ENCODE results near the gene HS3ST4. TPM values are rescaled to one million over a fixed set of nuclear protein-coding genes. Genes with fewer than 3 reads are reported as not detected.

Gene HS3ST4
- total RNA-seq, 1 donor from 2014 or later, result not detected

- DNase-seq (ENCODE audit: low read depth), result no peak
- Histone ChIP-seq H3K27me3 (ENCODE audit: control insufficient read depth, insufficient read depth, low read length) (peaks cover 14% of the 10 kb centered on the region), H3K36me3 (ENCODE audit: control insufficient read depth, insufficient read depth, low read length) (no peaks in the 10 kb centered on the region), H3K4me3 (ENCODE audit: low read depth, low read length) (no peak overlapping the region)
- no peak for TF ChIP-seq CTCF (IDR thresholded peaks at IDR 0.05; ENCODE audit: insufficient read depth, low read length, severe bottlenecking)
- FAIRE-seq, result no peak
Observed at GRCh38 chr16:25689137-25689836, 2.5 kb upstream of the HS3ST4 start.

- H3K27me3 ChIP-seq (ENCODE audit: control insufficient read depth, insufficient read depth, low read length), result peaks cover 16% of the 10 kb centered on the region
- DNase-seq (ENCODE audit: low read depth), result no peak
- H3K36me3 ChIP-seq (ENCODE audit: control insufficient read depth, insufficient read depth, low read length), result no peaks in the 10 kb centered on the region
- no peak for FAIRE-seq
- TF ChIP-seq CTCF (IDR thresholded peaks at IDR 0.05; ENCODE audit: insufficient read depth, low read length, severe bottlenecking), result no peak
- H3K4me3 ChIP-seq (ENCODE audit: low read depth, low read length), result no peak overlapping the region
Observed at GRCh38 chr16:25690552-25691143, 1.1 kb upstream of the HS3ST4 start.

- no peak overlapping the region for H3K4me3 ChIP-seq (ENCODE audit: low read depth, low read length)
- no peak for TF ChIP-seq CTCF (IDR thresholded peaks at IDR 0.05; ENCODE audit: insufficient read depth, low read length, severe bottlenecking)
Observed at GRCh38 chr16:25692351-25692741, 587 bp downstream of the HS3ST4 start.

GRCh38 chr16:25692742-25693508 is 1.2 kb downstream of the HS3ST4 start:
- Histone ChIP-seq H3K27me3 (ENCODE audit: control insufficient read depth, insufficient read depth, low read length) (peaks cover 16% of the 10 kb centered on the region), H3K36me3 (ENCODE audit: control insufficient read depth, insufficient read depth, low read length) (no peaks in the 10 kb centered on the region), H3K4me3 (ENCODE audit: low read depth, low read length) (no peak overlapping the region)
- DNase-seq (ENCODE audit: low read depth) (no peak), FAIRE-seq (no peak)
- no peak for TF ChIP-seq CTCF (IDR thresholded peaks at IDR 0.05; ENCODE audit: insufficient read depth, low read length, severe bottlenecking)

More at GRCh38 chr16:25692351-25692741, 587 bp downstream of the HS3ST4 start:
- FAIRE-seq (no peak), DNase-seq (ENCODE audit: low read depth) (no peak)
- Histone ChIP-seq H3K36me3 (ENCODE audit: control insufficient read depth, insufficient read depth, low read length) (no peaks in the 10 kb centered on the region), H3K27me3 (ENCODE audit: control insufficient read depth, insufficient read depth, low read length) (peaks cover 16% of the 10 kb centered on the region)

GRCh38 chr16:25693631-25694030 is 1.9 kb downstream of the HS3ST4 start:
- no peak for FAIRE-seq
- no peak overlapping the region for H3K4me3 ChIP-seq (ENCODE audit: low read depth, low read length)
- H3K27me3 ChIP-seq (ENCODE audit: control insufficient read depth, insufficient read depth, low read length), result peaks cover 16% of the 10 kb centered on the region
- TF ChIP-seq CTCF (IDR thresholded peaks at IDR 0.05; ENCODE audit: insufficient read depth, low read length, severe bottlenecking), result no peak
- no peaks in the 10 kb centered on the region for H3K36me3 ChIP-seq (ENCODE audit: control insufficient read depth, insufficient read depth, low read length)
- no peak for DNase-seq (ENCODE audit: low read depth)
